ENCODE results near the gene NKX6-2. TPM values are rescaled to one million over a fixed set of nuclear protein-coding genes. Genes with fewer than 3 reads are reported as not detected.

NKX6-2 gene
- total RNA-seq, 1 experiment from 2014 or later: not detected

GRCh38 chr10:132812520-132812919, 26.6 kb upstream of the NKX6-2 start:
- ChIA-PET POLR2A (no interaction called here), CTCF (no interaction called here)
- H3K36me3 ChIP-seq (ENCODE audit: control insufficient read depth, insufficient read depth, low read length): no peaks in the 10 kb centered on the region
- H3K36me3 Mint-ChIP-seq (ENCODE audit: insufficient read depth, unreplicated experiment): no peaks in the 10 kb centered on the region
- H3K9me3 ChIP-seq: no peaks in the 10 kb centered on the region
- H3K27me3 ChIP-seq (replicated peaks; ENCODE audit: control insufficient read depth, insufficient read depth, low read length): no peaks in the 10 kb centered on the region
- no peak for TF ChIP-seq CTCF (IDR thresholded peaks at IDR 0.05; ENCODE audit: insufficient read depth in 1 of 2, low read depth in 1 of 2, low read length in 1 of 2, severe bottlenecking in 1 of 2, unreplicated experiment in 1 of 2)
- H3K4me1 ChIP-seq: no peaks in the 10 kb centered on the region
- H3K4me3 ChIP-seq (ENCODE audit: low read depth, low read length): no peak overlapping the region
- H3K4me1 Mint-ChIP-seq (ENCODE audit: low read depth, unreplicated experiment): peaks cover 6% of the 10 kb centered on the region
- H3K9me3 Mint-ChIP-seq (ENCODE audit: unreplicated experiment): no peaks in the 10 kb centered on the region
- H3K27ac Mint-ChIP-seq (ENCODE audit: unreplicated experiment): no peak overlapping the region
- H3K27me3 Mint-ChIP-seq (ENCODE audit: insufficient read depth, unreplicated experiment): peaks cover 20% of the 10 kb centered on the region
- no TSS peak for BruUV-seq (replicated peaks)
- intact Hi-C loops (cut with micrococcal nuclease; ENCODE audit: unreplicated experiment): no loop called here
- DNase-seq: no peak
- H3K4me3 Mint-ChIP-seq (ENCODE audit: unreplicated experiment): no peak overlapping the region

DNA sequence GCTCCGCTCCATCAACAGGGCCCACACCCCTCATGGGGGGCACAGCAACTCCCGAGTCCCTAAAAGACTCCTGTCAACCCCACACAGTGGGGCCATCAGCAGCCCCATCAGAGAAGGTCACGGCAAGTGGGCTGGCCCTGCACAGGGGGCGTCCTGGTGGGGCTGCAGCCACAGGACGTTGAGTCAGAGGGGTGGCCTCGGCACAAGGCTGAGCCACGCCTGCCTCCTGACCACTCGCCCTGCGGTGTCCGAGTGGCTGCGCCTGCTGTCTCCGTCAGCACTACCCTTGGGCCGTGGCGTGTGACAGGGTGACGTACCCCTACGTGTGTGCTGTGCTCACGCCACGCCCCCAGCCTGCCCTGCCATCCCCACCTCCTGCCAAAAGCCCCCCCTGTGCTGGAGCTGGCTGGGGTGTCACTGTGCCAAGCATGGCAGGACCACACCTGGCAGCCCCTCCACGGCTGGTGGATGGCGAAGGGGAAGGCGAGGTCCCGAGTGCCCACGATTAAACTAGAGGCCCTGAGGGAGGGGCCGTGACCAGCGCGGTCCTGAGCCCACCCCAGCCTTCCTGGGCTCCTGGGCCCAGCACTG, 26.0 kb upstream of the NKX6-2 start:
- H3K36me3 Mint-ChIP-seq (ENCODE audit: insufficient read depth, unreplicated experiment): no peaks in the 10 kb centered on the region
- H3K27ac Mint-ChIP-seq (ENCODE audit: unreplicated experiment): no peak overlapping the region
- no peaks in the 10 kb centered on the region for H3K4me1 ChIP-seq
- no peak overlapping the region for H3K4me3 Mint-ChIP-seq (ENCODE audit: unreplicated experiment)
- TF ChIP-seq CTCF (IDR thresholded peaks at IDR 0.05; ENCODE audit: insufficient read depth in 1 of 2, low read depth in 1 of 2, low read length in 1 of 2, severe bottlenecking in 1 of 2, unreplicated experiment in 1 of 2): no peak
- DNase-seq: no peak
- no TSS peak for BruUV-seq (replicated peaks)
- no peaks in the 10 kb centered on the region for H3K9me3 ChIP-seq
- no peaks in the 10 kb centered on the region for H3K36me3 ChIP-seq (ENCODE audit: control insufficient read depth, insufficient read depth, low read length)
- POLR2A ChIA-PET: no interaction called here
- H3K4me3 ChIP-seq (ENCODE audit: low read depth, low read length): no peak overlapping the region
- CTCF ChIA-PET: no interaction called here
- no peaks in the 10 kb centered on the region for H3K9me3 Mint-ChIP-seq (ENCODE audit: unreplicated experiment)
- intact Hi-C loops (cut with micrococcal nuclease; ENCODE audit: unreplicated experiment): no loop called here
- peaks cover under 1% of the 10 kb centered on the region for H3K4me1 Mint-ChIP-seq (ENCODE audit: low read depth, unreplicated experiment)
- H3K27me3 ChIP-seq (replicated peaks; ENCODE audit: control insufficient read depth, insufficient read depth, low read length): no peaks in the 10 kb centered on the region
- peaks cover 15% of the 10 kb centered on the region for H3K27me3 Mint-ChIP-seq (ENCODE audit: insufficient read depth, unreplicated experiment)

GRCh38 chr10:132810807-132811700, 25.1 kb upstream of the NKX6-2 start:
- POLR2A ChIA-PET: no interaction called here
- Mint-ChIP-seq H3K4me1 (ENCODE audit: low read depth, unreplicated experiment) (no peaks in the 10 kb centered on the region), H3K4me3 (ENCODE audit: unreplicated experiment) (no peak overlapping the region), H3K36me3 (ENCODE audit: insufficient read depth, unreplicated experiment) (no peaks in the 10 kb centered on the region), H3K9me3 (ENCODE audit: unreplicated experiment) (no peaks in the 10 kb centered on the region), H3K27ac (ENCODE audit: unreplicated experiment) (no peak overlapping the region), H3K27me3 (ENCODE audit: insufficient read depth, unreplicated experiment) (peaks cover 10% of the 10 kb centered on the region)
- intact Hi-C loops (cut with micrococcal nuclease; ENCODE audit: unreplicated experiment): no loop called here
- BruUV-seq (replicated peaks): no TSS peak
- no peak for DNase-seq
- Histone ChIP-seq H3K4me1 (no peaks in the 10 kb centered on the region), H3K4me3 (ENCODE audit: low read depth, low read length) (no peak overlapping the region), H3K9me3 (no peaks in the 10 kb centered on the region), H3K36me3 (ENCODE audit: control insufficient read depth, insufficient read depth, low read length) (no peaks in the 10 kb centered on the region), H3K27me3 (replicated peaks; ENCODE audit: control insufficient read depth, insufficient read depth, low read length) (no peaks in the 10 kb centered on the region)
- TF ChIP-seq CTCF (IDR thresholded peaks at IDR 0.05; ENCODE audit: insufficient read depth in 1 of 2, low read depth in 1 of 2, low read length in 1 of 2, severe bottlenecking in 1 of 2, unreplicated experiment in 1 of 2): no peak
- CTCF ChIA-PET: no interaction called here

Measured in Caco-2 (cell line).